Activated gamma-delta T cell (primary cell): ENCODE measurements around the gene PCYT1A.
A peak's percentile ranks its signal among the peaks of the same experiment; 100 is the strongest.
"Not testable (repeated sequence)": the region's sequence is repeated elsewhere in the genome, so short reads cannot be mapped to it uniquely, and the experiment has no call there.

Experiments
- DNase-seq: peaks from one replicate; lab custom pipeline; 2025; lab: John Stamatoyannopoulos, UW
- total RNA-seq, 2 donors: gene quantifications; one replicate each; lab custom pipeline; 2026; lab: John Stamatoyannopoulos, UW

Gene PCYT1A
- 115 to 137 reads per million in 2 donors for total RNA-seq

GRCh38 chr3:196287440-196288140 is at the start of gene PCYT1A:
TSS of gene PCYT1A (minus strand) at chr3:196287726. CDS start at chr3:196270531, 17,195 bp downstream.
- DNase-seq, result peak; percentile 44

GRCh38 chr3:196336319-196337145 is 49.0 kb upstream of the PCYT1A start:
- no peak for DNase-seq

DNA sequence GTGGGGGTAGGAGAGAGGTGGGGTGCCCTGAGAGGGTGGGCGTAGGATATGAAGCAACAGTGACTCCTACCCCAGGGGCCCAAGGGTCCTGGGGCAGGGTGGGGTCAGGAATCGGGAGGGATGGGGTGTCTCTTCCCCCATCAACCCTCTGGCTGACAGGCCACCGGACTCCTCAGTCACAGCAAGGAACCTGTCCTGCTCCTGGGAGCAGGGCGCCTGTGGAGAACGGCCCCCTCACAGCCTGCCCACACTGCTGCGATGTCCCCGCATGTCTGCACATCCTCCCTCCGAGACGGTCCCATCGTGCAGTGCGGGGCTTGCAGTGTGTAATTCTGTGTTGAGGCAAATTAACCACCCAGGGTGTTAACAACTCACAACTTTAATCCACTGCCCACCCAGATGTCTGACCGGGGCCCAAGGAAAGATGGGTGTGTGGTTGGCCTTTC is 48.0 kb upstream of the PCYT1A start:
- no peak for DNase-seq

GRCh38 chr3:196334982-196335381 is 47.5 kb upstream of the PCYT1A start:
- DNase-seq, result no peak

DNA sequence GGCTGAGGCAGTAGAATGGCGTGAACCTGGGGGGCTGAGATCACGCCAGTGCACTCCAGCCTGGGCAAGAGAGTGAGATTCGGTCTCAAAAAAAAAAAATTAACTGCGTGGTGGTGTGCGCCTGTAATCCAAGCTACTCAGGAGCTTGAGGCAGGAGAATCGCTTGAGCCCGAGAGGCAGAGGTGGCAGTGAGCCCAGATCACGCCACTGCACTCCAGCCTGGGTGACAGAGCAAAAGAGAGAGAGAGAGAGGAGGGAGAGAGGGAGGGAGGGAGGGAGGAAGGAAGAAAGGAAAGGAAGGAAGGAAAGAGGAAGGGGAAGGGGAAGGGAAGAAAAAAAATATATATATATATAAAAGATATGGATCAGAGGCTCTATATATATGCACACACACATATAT is 44.6 kb upstream of the PCYT1A start:
- no peak for DNase-seq

DNA sequence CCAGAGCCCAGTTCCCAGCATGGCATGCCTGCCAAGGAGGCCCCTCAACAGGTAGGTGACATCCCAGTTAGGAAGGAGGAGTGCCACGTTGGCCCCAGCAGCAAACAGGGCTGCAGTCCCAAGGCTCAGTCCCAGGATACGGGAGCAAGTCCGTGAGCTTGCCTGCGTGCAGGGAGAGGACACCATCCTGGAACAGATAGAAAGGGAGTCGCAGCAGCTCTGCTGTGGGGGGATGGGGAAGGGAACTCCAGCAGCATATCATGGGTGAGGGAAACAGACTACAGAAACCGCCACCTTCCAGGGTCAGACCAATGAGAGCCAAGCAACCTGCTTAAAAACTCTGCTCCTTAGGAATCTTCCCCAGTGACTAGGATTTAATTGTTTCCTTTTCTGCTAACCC is 39.9 kb upstream of the PCYT1A start:
- DNase-seq, result no peak

- DNase-seq, result no peak
Observed at GRCh38 chr3:196326936-196327335, 39.4 kb upstream of the PCYT1A start.

- DNase-seq, result no peak
Observed at GRCh38 chr3:196323691-196324090, 36.2 kb upstream of the PCYT1A start.

GRCh38 chr3:196323016-196323415 is 35.5 kb upstream of the PCYT1A start:
- DNase-seq, result no peak

DNA sequence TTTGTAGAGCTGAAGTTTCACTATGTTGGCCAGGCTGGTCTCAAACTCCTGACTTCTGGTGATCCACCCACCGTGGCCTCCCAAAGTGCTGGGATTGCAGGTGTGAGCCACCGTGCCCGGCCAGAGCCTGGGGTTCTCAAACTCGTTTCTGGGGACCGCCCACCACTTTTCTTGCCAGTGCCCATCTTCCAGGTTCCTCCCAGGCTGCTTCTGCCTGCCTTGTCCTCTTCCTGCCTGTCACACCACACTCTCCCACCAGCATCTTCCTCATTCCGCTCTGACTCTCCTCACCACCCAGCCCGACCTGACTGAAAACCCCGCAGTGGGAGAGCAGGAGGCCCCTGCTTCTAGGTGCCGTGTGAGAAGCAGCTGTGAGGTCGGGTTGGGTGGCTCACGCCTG is 33.6 kb upstream of the PCYT1A start:
- DNase-seq, result no peak

DNA sequence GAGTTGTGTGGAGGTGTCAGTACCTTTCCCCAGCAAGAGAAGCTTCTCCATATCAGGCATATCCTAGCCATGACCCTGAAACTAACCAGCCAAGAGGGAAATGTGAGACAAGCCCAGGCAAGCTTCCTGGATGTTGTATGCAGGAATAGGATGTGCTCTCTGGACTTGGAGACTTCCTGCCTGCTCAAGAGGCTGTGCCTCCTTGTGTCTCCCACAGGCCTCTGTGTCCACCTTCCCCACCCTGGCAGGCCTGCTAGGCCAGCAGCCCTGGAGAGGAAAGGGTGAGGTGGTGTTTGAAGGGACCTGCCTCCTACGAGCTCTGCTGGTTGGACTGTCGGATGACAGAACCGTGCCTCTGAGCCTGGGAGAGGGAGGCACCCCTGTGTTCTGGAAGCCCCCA is 32.6 kb upstream of the PCYT1A start:
- DNase-seq, result no peak

DNA sequence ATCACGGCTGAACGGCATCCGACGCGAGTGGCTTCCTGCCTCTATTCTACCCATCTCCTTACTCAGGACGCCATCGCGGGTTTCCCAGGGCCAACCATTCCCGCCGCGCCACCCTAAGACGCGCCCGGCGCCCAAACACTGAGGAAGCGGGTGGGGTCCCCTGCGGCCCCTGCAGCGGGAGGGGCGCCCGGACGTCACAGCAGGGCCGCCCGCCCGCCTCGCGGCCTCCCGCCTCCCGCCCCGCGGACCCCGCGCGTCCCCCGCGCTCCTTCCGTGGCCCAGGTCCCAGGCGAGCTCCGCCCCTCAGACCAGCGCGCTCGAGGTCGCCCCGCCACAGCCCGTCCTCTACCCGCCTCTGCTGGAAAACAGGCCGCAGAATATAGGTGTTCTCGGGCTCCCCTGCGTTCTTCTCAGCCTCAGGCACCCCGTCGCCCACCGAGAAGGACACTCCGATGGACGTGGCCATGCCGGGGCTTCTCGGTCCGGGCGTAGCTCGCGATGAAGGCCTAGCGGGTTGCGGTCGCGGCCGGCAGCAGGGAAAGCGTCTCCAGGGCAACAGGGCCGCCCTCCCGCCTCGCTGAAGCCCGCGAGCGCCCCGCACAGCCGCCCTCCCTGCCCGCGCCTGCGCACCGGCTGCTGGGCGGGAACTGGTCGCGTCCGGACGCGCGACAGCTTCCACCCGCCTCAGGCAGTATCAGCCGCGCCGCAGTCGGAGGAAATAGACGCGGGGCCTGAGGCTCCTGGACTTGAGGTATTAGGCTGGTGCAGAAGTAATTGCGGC is 30.4 kb upstream of the PCYT1A start, which contains the start of gene DYNLT2B:
TSS of gene DYNLT2B (minus strand) at position 554 of the 781 bp plus-strand sequence. CDS start at position 466, 88 bp downstream.
- peak; percentile 86 for DNase-seq

- DNase-seq, result not testable (repeated sequence)
Observed at GRCh38 chr3:196316799-196317686, 29.5 kb upstream of the PCYT1A start.

- DNase-seq, result no peak
Observed at GRCh38 chr3:196315821-196316220, 28.3 kb upstream of the PCYT1A start.

DNA sequence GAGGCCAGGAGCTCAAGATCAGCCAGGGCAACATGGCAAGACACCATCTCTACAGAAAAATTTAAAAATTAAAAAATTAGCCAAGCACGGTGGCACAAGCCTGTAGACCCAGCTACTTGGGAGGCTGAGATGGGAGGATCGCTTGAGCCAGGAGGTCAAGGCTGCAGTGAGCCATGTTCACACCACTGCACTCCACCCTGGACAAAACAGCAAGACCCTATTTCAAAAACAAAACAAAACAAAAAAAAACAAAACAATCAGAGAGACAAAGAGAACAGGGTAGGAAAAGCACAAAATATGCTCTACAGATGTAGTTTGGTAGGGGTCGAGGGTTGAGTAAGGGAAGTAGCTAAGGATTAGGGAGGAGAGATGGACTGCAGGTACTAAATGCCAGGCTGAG is 27.1 kb upstream of the PCYT1A start:
- no peak for DNase-seq

- DNase-seq, result not testable (repeated sequence)
Observed at GRCh38 chr3:196314086-196314485, 26.6 kb upstream of the PCYT1A start.

- DNase-seq, result not testable (repeated sequence)
Observed at GRCh38 chr3:196302960-196303359, 15.4 kb upstream of the PCYT1A start.

DNA sequence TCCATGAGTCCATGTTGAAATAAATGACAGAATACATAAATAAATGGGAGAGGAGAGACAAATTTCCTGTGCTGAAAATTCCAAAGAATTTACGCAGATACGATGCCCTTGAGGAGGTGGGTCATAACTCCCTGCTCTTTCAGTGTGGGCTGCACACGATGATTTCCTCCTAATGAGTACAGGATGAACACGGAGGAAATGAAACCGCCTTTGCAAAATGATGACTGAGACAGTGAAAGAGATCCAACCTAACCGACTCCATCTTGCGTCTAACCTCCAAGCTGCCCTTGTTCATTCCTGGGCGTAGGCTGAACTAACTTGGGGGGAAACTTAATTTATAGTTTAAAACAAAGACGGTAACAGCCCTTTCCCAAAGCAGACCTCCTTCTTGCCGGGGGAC is 15.0 kb upstream of the PCYT1A start:
- DNase-seq, result not testable (repeated sequence)

- DNase-seq, result no peak
Observed at GRCh38 chr3:196298521-196298920, 11.0 kb upstream of the PCYT1A start.

DNA sequence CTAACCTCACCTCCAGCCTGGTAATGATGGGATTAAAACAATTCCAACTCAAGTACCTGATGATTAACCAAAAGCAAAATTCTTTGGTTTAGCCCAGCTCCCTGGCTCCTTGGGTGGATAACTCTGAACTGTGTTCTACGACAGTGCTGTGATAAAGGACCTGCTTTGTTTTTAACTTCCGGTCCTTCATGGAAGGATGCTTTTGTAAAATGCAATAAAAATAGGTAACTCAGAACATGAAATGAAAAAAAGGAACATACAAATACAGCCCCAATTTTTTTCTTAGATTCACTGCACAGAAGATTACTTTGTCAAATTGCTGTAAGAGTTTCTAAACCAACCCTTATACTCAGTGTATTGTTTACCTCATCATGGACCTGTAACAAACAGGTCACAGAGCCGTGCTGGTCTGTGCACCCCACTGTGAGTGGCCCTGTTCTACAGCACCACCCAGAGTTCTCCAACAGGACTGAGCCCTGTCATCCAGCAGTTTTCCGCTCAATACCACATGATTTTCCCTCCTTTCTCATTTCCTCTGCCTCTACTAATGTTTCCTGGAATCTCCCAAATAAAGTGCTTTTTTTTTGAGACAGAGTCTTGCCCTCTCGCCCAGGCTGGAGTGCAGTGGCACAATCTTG is 4.9 kb upstream of the PCYT1A start:
- no peak for DNase-seq

DNA sequence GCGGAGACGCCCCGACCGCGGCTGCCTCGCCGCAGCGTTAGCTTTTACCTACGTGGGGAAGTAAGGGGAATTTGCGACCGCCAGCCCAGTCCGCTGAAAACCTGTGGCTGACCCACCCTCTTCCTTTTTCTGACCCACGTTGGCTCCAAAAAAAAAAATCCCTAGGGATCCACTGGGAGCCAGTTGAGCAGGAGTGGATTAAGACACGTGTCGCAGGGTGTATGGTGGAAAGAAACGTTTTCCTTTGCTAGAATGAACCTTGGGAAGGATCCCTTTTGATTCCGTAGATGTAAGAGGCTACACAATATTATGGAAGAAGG is 575 bp upstream of the PCYT1A start:
- DNase-seq, result no peak
